Osteoblast (primary cell): ENCODE results near the gene LMF2. TPM values are rescaled to one million over a fixed set of nuclear protein-coding genes. Genes with fewer than 3 reads are reported as not detected.

Source experiments
- DNase-seq: peaks from one replicate; pipeline ENCODE4 v3.0.0; 2011; ENCODE audit warnings: low spot score, mixed read lengths; ENCODE audit not compliant: insufficient read length; ENCODE audit errors: missing footprints
- H2AFZ ChIP-seq: 2 replicates; pipeline ENCODE4 v1.6.0; 2011; ENCODE audit warnings: mild to moderate bottlenecking, low read length
- H3K27ac ChIP-seq: 2 replicates; pipeline ENCODE4 v1.5.1; 2011; ENCODE audit warnings: mild to moderate bottlenecking, low read depth, low read length, moderate library complexity
- H3K27me3 ChIP-seq: 2 replicates; pipeline ENCODE4 v1.6.0; 2012; ENCODE audit warnings: mild to moderate bottlenecking, control low read depth, inconsistent platforms, low read length, moderate library complexity; ENCODE audit not compliant: insufficient read depth
- H3K36me3 ChIP-seq: 2 replicates; pipeline ENCODE4 v1.5.1; 2011; ENCODE audit warnings: mild to moderate bottlenecking, low read length, control low read depth, moderate library complexity; ENCODE audit not compliant: insufficient read depth
- H3K4me1 ChIP-seq: 2 replicates; pipeline ENCODE4 v1.5.1; 2011; ENCODE audit warnings: mild to moderate bottlenecking, low read length, control low read depth, moderate library complexity; ENCODE audit not compliant: insufficient read depth
- H3K4me2 ChIP-seq: 2 replicates; pipeline ENCODE4 v1.6.0; 2011; ENCODE audit warnings: mild to moderate bottlenecking, low read length; ENCODE audit not compliant: insufficient read depth
- H3K4me3 ChIP-seq: fragments of 200-600 bp; sonication (generic); 3 replicates; pipeline ENCODE4 v1.5.1; 2012; ENCODE audit warnings: mild to moderate bottlenecking, low read length, inconsistent platforms; ENCODE audit not compliant: insufficient read depth
- H3K79me2 ChIP-seq: 2 replicates; pipeline ENCODE4 v1.6.0; 2012; ENCODE audit warnings: mild to moderate bottlenecking, low read length, control low read depth, inconsistent platforms; ENCODE audit not compliant: insufficient read depth
- H3K9me3 ChIP-seq: 2 replicates; pipeline ENCODE4 v1.5.1; 2011; ENCODE audit warnings: low read depth, low read length, control low read depth
- H4K20me1 ChIP-seq: 2 replicates; pipeline ENCODE4 v1.6.0; 2012; ENCODE audit warnings: mild to moderate bottlenecking, low read length, control low read depth; ENCODE audit not compliant: insufficient read depth
- total RNA-seq: library from RNA; depleted of rRNA; stranded (reverse); fragments of >200 nt; gene quantifications from 2 replicates; pipeline ENCODE4 v1.2.3, GENCODE V29; 2012
- TF ChIP-seq, protein P1 (sequence below): IDR thresholded peaks from 2 replicates; pipeline ENCODE4 v1.5.1; 2011; ENCODE audit warnings: mild to moderate bottlenecking, low read depth, low read length, moderate library complexity; ENCODE audit errors: extremely low read depth

Gene LMF2
- total RNA-seq, 1 donor = 56.8 TPM

GRCh38 chr22:50490531-50491308 lies 16.8 kb downstream of the LMF2 start:
- no peak overlapping the region for H3K4me3 ChIP-seq
- no peaks in the 10 kb centered on the region for H3K79me2 ChIP-seq
- no peak overlapping the region for H3K4me2 ChIP-seq
- no peak overlapping the region for H2AFZ ChIP-seq
- TF ChIP-seq, protein P1, sequence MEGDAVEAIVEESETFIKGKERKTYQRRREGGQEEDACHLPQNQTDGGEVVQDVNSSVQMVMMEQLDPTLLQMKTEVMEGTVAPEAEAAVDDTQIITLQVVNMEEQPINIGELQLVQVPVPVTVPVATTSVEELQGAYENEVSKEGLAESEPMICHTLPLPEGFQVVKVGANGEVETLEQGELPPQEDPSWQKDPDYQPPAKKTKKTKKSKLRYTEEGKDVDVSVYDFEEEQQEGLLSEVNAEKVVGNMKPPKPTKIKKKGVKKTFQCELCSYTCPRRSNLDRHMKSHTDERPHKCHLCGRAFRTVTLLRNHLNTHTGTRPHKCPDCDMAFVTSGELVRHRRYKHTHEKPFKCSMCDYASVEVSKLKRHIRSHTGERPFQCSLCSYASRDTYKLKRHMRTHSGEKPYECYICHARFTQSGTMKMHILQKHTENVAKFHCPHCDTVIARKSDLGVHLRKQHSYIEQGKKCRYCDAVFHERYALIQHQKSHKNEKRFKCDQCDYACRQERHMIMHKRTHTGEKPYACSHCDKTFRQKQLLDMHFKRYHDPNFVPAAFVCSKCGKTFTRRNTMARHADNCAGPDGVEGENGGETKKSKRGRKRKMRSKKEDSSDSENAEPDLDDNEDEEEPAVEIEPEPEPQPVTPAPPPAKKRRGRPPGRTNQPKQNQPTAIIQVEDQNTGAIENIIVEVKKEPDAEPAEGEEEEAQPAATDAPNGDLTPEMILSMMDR = no peak
- no peaks in the 10 kb centered on the region for H3K9me3 ChIP-seq
- no peaks in the 10 kb centered on the region for H3K4me1 ChIP-seq
- no peaks in the 10 kb centered on the region for H3K27me3 ChIP-seq
- no peaks in the 10 kb centered on the region for H4K20me1 ChIP-seq
- H3K27ac ChIP-seq = no peak overlapping the region
- peak; percentile 62 for DNase-seq
- no peaks in the 10 kb centered on the region for H3K36me3 ChIP-seq

- no peak overlapping the region for H3K4me3 ChIP-seq
- H3K4me2 ChIP-seq = no peak overlapping the region
- no peak overlapping the region for H2AFZ ChIP-seq
- H3K36me3 ChIP-seq = no peaks in the 10 kb centered on the region
- no peaks in the 10 kb centered on the region for H4K20me1 ChIP-seq
- TF ChIP-seq, protein P1 = no peak
- H3K79me2 ChIP-seq = no peaks in the 10 kb centered on the region
- H3K9me3 ChIP-seq = no peaks in the 10 kb centered on the region
- no peaks in the 10 kb centered on the region for H3K27me3 ChIP-seq
- no peaks in the 10 kb centered on the region for H3K4me1 ChIP-seq
- no peak overlapping the region for H3K27ac ChIP-seq
- DNase-seq = peak; percentile 81
Measured at GRCh38 chr22:50489363-50490243, 17.9 kb downstream of the LMF2 start.

DNA sequence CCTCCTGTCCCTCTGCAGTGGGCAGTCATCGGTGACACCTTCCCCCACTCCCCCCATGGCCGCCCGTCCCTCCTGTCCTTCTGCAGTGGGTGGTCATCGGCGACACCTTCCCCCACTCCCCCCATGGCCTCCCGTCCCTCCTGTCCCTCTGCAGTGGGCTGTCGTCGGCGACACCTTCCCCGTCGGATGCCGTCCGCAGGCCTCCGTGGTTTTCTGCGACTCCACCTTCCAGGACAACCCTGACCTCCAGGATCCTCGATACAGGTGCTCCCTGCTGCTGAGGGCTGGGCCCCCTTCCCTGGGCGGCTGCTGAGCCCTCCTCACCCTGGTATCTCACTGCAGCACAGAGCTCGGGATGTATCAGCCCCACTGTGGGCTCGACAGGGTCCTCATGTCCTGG lies 18.6 kb downstream of the LMF2 start:
- Histone ChIP-seq H3K4me3 (no peak overlapping the region), H3K79me2 (no peaks in the 10 kb centered on the region), H3K27ac (no peak overlapping the region), H4K20me1 (no peaks in the 10 kb centered on the region), H3K9me3 (no peaks in the 10 kb centered on the region), H3K4me2 (no peak overlapping the region), H2AFZ (no peak overlapping the region), H3K4me1 (no peaks in the 10 kb centered on the region), H3K36me3 (no peaks in the 10 kb centered on the region), H3K27me3 (no peaks in the 10 kb centered on the region)
- TF ChIP-seq, protein P1 = no peak
- DNase-seq = peak; percentile 52
